SW 1271 (cell line): ENCODE results near the gene PIGH.
A peak's percentile ranks its signal among the peaks of the same experiment; 100 is the strongest.

Source experiments
- DNase-seq, 2 experiments: peaks; one replicate each; lab custom pipeline; 2025; lab: John Stamatoyannopoulos, UW

PIGH gene

GRCh38 chr14:67574806-67575205 lies 25.3 kb downstream of the PIGH start:
- DNase-seq, result no peak

DNA sequence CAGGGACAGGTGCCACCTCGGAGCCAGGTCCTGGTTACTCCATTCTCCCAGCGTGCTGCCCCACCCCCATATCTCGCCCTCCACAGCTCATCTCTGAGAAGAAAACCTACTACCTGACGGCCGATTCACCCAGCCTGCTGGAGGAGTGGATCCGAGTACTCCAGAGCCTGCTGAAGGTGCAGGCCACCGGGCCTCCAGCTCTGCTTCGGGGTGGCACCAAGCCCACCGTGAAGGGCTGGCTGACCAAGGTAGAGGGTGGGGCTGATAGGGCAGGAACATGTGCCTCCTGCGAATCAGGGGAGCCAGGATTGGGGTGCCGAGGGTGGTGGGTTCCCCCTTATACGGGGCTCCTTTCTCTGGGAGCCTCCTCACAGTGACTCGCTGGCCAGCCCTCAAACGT lies 25.9 kb downstream of the PIGH start:
- DNase-seq, result no peak

GRCh38 chr14:67573228-67574010 lies 26.6 kb downstream of the PIGH start:
- DNase-seq, result no peak

GRCh38 chr14:67572608-67573007 lies 27.5 kb downstream of the PIGH start:
- no peak for DNase-seq

DNA sequence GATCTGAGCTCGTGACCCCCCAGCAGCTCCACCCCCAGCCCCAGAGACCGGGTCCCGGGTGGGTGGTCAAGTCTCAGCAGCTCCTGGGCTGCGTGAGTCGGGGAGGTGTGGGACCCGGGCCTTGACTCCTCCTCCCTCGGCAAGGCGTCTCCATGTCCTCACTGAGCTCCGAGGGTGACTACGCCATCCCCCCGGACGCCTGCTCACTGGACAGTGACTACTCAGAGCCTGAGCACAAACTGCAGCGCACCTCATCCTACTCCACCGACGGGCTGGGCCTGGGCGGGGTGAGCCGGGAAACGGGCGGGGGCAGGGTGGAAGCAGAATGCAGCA lies 28.1 kb downstream of the PIGH start:
- DNase-seq, result no peak

- peak; percentile 9 to 62 for DNase-seq
Measured at GRCh38 chr14:67571275-67571990, 28.6 kb downstream of the PIGH start.

- no peak for DNase-seq
Measured at GRCh38 chr14:67570453-67570852, 29.6 kb downstream of the PIGH start.

- DNase-seq, result no peak
Measured at GRCh38 chr14:67569651-67570290, 30.3 kb downstream of the PIGH start.

- DNase-seq, result no peak
Measured at GRCh38 chr14:67569011-67569650, 30.9 kb downstream of the PIGH start.

GRCh38 chr14:67567654-67568053 lies 32.4 kb downstream of the PIGH start:
- no peak for DNase-seq

GRCh38 chr14:67566908-67567307 lies 33.2 kb downstream of the PIGH start:
- DNase-seq, result no peak

GRCh38 chr14:67564236-67564635 lies 35.8 kb downstream of the PIGH start:
- DNase-seq, result no peak

- DNase-seq, result no peak
Measured at GRCh38 chr14:67562776-67563150, 37.3 kb downstream of the PIGH start.

- DNase-seq, result no peak
Measured at GRCh38 chr14:67562025-67562775, 37.9 kb downstream of the PIGH start.

- DNase-seq, result no peak
Measured at GRCh38 chr14:67559639-67560038, 40.4 kb downstream of the PIGH start.

- no peak for DNase-seq
Measured at GRCh38 chr14:67557656-67558055, 42.4 kb downstream of the PIGH start.

DNA sequence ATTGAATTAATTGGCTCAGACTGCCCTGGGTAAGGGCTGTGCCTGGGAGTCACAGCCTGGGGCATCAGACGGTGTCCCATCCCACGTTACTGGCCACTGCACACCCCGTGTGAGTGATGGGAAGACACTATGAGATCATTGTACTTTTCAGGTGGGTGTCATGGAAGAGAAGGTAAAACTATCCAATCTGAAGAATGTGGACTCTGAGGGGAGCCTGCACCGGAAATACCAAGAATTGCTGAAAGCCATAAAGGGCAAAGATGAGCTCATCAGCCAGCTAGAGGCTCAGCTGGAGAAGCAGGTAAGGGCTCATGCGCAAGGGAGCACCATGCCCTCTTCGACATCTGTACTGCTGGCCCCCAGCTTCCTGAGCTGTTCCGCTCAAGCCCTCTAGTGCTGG lies 43.0 kb downstream of the PIGH start:
- peak; percentile 24 to 57 for DNase-seq

GRCh38 chr14:67556671-67557070 lies 43.4 kb downstream of the PIGH start:
- DNase-seq, result no peak

DNA sequence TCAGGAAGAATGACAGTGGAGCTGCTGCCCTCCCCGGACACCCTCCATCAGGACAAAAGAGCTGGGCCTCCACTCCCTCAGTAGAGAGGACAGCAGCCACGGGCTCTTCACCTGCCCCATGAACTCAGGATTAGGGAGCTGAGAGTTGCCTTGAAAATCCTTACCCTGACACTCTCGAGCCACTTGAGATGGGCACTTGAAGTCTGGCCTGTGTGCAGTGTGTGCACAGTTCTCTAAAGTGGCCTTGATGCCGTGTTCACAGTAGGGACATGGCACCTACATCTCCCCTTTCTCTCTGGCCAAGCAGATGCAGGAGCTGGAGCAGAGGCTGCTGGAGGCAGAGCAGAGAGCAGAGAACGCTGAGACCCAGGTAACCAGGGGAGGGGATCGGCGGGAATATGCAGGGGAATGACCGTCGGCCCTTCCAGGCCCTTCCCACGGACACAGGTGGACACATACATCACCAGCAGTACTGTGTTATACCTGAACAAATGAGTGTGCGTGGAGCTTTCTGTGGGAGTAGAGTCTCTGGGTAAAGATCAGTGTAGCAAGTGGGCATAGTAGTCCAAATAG lies 44.5 kb downstream of the PIGH start:
- DNase-seq, result no peak

- DNase-seq, result no peak
Measured at GRCh38 chr14:67554341-67554740, 45.7 kb downstream of the PIGH start.

- no peak for DNase-seq
Measured at GRCh38 chr14:67553547-67553946, 46.5 kb downstream of the PIGH start.

DNA sequence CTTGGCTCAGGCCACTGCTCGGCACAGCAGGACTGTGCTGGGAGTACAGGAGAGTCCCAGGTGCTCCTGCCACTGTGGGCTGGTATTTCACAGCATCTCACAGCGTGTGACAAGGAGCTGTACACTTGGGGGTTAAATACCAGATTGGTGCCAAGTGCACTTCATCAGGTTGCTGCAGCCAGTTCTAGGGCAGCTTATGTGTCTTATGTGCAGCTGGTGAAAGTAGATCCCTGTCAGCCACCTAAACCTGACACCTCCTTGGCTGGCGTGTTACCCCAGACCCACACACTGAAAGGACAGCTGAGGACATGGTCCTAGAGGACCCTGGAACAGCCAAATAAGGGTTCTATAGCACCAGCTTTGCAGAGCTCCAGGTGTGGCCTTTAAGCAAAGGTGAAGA lies 48.1 kb downstream of the PIGH start:
- no peak for DNase-seq
